Nephron (organoid): Measurements from ENCODE around the gene OXER1.
"Not testable (repeated sequence)": the region's sequence is repeated elsewhere in the genome, so short reads cannot be mapped to it uniquely, and the experiment has no call there.

Experiments
- H3K27ac Mint-ChIP-seq, 3 experiments: 2 replicates each; pipeline ENCODE4 v1.8.0; 2020; ENCODE audit warnings: mixed read lengths in 3 of 3, mild to moderate bottlenecking in 2 of 3, moderate library complexity in 1 of 3
- H3K27me3 Mint-ChIP-seq: 2 replicates; pipeline ENCODE4 v1.8.0; 2021; ENCODE audit warnings: low read depth, mild to moderate bottlenecking, moderate library complexity, mixed read lengths
- H3K36me3 Mint-ChIP-seq: 2 replicates; pipeline ENCODE4 v1.8.0; 2020; ENCODE audit warnings: low read depth, mixed read lengths
- H3K4me1 Mint-ChIP-seq: 2 replicates; pipeline ENCODE4 v1.8.0; 2020; ENCODE audit warnings: mixed read lengths
- H3K4me3 Mint-ChIP-seq, 3 experiments: 2 replicates each; pipeline ENCODE4 v1.8.0; 2020; ENCODE audit warnings: mild to moderate bottlenecking in 3 of 3, mixed read lengths in 3 of 3, moderate library complexity in 2 of 3
- H3K9me3 Mint-ChIP-seq: 2 replicates; pipeline ENCODE4 v1.8.0; 2020; ENCODE audit warnings: mixed read lengths
- TF ChIP-seq, protein P1 (sequence below), 3 experiments: fragments of 200-600 bp; sonication (generic); IDR thresholded peaks; one replicate each; pipeline ENCODE4 v1.5.0; 2021; ENCODE audit warnings: antibody characterized with exemption in 3 of 3; ENCODE audit not compliant: unreplicated experiment in 3 of 3

OXER1 gene

DNA sequence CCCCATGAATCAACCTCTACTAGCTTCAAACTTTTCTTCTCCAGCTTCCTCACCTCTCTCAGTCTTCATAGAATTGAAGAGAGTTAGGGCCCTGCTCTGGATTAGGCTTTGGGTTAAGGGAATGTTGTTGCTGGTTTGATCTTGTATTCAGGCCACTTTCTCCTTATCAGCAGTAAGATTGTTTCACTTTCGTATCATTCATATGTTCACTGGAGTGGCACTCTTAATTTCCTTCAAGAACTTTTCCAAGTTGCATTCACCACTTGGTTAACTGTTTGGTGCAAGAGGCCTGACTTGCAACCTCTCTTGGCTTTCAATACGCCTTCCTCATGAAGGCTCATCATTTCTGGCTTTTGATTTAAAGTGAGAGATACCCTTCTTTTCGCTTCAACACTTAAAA lies 22.8 kb downstream of the OXER1 start:
- Mint-ChIP-seq H3K4me1 (peaks cover 8% of the 10 kb centered on the region), H3K27ac (no peak overlapping the region)

DNA sequence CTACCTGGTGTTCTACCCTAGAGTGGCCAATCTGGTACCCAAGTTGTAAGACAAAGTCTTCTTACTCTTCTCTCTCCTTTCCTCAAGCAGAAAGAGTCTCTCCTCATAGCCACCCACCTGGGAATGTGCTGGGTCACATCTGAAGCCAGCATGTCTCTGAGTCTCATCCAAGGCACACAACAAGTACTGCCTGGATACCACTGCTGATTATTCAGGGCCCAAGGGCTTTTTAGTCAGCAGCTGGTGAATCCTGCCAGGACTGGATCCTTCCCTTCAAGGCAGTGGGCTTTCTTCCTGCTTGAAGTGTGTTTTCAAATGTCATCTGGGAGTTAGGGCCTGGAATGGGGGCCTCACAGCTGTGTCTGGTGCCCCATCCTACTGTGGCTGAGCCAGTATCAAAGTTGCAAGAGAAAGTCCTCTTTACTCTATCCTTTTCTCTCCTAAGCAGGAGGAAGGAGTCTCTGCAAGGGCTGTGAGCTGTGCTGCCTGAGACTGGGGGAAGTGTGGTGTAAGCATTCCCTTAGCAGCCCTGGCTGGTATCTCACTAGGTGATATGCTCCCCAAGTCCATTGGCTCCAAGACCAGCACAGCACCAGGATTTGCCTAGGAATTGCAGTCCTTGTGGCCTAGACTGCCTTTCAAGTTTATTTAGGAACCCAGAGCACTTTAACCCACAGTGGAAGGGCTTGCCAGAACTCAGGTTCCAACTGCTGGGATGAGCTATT lies 27.2 kb downstream of the OXER1 start:
- TF ChIP-seq, protein P1, sequence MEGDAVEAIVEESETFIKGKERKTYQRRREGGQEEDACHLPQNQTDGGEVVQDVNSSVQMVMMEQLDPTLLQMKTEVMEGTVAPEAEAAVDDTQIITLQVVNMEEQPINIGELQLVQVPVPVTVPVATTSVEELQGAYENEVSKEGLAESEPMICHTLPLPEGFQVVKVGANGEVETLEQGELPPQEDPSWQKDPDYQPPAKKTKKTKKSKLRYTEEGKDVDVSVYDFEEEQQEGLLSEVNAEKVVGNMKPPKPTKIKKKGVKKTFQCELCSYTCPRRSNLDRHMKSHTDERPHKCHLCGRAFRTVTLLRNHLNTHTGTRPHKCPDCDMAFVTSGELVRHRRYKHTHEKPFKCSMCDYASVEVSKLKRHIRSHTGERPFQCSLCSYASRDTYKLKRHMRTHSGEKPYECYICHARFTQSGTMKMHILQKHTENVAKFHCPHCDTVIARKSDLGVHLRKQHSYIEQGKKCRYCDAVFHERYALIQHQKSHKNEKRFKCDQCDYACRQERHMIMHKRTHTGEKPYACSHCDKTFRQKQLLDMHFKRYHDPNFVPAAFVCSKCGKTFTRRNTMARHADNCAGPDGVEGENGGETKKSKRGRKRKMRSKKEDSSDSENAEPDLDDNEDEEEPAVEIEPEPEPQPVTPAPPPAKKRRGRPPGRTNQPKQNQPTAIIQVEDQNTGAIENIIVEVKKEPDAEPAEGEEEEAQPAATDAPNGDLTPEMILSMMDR (IDR thresholded peaks at IDR 0.05; ENCODE audit: unreplicated experiment in 3 of 3), result no peak
- Mint-ChIP-seq H3K27me3 (no peaks in the 10 kb centered on the region), H3K36me3 (peaks cover 95% of the 10 kb centered on the region), H3K4me3 (no peak overlapping the region), H3K9me3 (peaks cover 40% of the 10 kb centered on the region), H3K27ac (no peak overlapping the region), H3K4me1 (no peaks in the 10 kb centered on the region)

More for the DNA sequence above, 22.8 kb downstream of the OXER1 start:
- H3K9me3 Mint-ChIP-seq, result peaks cover 12% of the 10 kb centered on the region
- TF ChIP-seq, protein P1 (IDR thresholded peaks at IDR 0.05; ENCODE audit: unreplicated experiment in 3 of 3), result no peak
- no peaks in the 10 kb centered on the region for H3K27me3 Mint-ChIP-seq
- H3K4me3 Mint-ChIP-seq, result no peak overlapping the region
- peaks cover 63% of the 10 kb centered on the region for H3K36me3 Mint-ChIP-seq

- TF ChIP-seq, protein P1 (IDR thresholded peaks at IDR 0.05; ENCODE audit: unreplicated experiment in 3 of 3), result no peak
- Mint-ChIP-seq H3K27ac (no peak overlapping the region), H3K36me3 (peaks cover 97% of the 10 kb centered on the region), H3K27me3 (no peaks in the 10 kb centered on the region), H3K9me3 (peaks cover 55% of the 10 kb centered on the region), H3K4me1 (no peaks in the 10 kb centered on the region), H3K4me3 (no peak overlapping the region)
Observed at GRCh38 chr2:42733852-42734251, 30.1 kb downstream of the OXER1 start.

DNA sequence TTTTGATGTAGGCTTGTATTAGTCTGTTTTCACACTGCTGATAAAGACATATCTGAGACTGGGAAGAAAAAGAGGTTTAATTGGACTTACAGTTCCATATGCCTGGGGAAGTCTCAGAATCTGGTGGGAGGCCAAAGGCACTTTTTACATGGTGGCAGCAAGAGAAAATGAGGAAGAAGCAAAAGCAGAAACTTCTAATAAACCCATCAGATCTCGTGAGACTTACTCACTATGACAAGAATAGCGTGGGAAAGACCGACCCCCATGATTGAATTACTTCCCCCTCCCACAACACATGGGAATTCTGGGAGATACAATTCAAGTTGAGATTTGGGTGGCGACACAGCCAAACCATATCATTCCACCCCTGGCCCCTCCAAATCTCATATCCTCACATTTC lies 32.6 kb downstream of the OXER1 start:
- not testable (repeated sequence) for H3K27me3 Mint-ChIP-seq
- Mint-ChIP-seq H3K36me3 (peaks cover 95% of the 10 kb centered on the region), H3K9me3 (peaks cover 51% of the 10 kb centered on the region)

DNA sequence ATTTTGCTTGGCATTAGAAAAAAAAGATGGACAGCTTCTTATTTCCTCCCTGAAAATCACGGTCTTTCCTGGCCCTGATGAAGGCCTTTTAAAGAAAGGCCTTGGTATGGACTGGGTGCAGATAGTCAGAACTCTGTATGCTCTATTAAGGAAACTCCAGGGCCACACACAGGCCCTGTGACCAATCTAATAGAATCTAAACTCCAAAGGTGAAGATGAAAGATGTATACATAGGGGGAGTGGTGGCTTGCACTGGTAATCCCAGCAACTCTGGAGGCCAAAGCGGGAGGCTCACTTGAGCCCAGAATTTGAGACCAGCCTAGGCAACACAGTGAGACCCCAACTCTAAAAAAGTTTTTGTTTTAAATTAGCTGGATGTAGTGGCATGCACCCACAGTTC lies 37.3 kb downstream of the OXER1 start:
- H3K27me3 Mint-ChIP-seq, result no peaks in the 10 kb centered on the region
- H3K4me1 Mint-ChIP-seq, result peaks cover 10% of the 10 kb centered on the region
- H3K9me3 Mint-ChIP-seq, result peaks cover 22% of the 10 kb centered on the region
- TF ChIP-seq, protein P1 (IDR thresholded peaks at IDR 0.05; ENCODE audit: unreplicated experiment in 3 of 3), result no peak
- H3K4me3 Mint-ChIP-seq, result no peak overlapping the region
- peaks cover 63% of the 10 kb centered on the region for H3K36me3 Mint-ChIP-seq
- H3K27ac Mint-ChIP-seq, result no peak overlapping the region

More for the DNA sequence above, 32.6 kb downstream of the OXER1 start:
- not testable (repeated sequence) for H3K4me3 Mint-ChIP-seq, H3K4me1 Mint-ChIP-seq, H3K27ac Mint-ChIP-seq

GRCh38 chr2:42725657-42726056 lies 38.3 kb downstream of the OXER1 start:
- Mint-ChIP-seq H3K27ac (no peak overlapping the region), H3K36me3 (peaks cover 53% of the 10 kb centered on the region), H3K4me1 (peaks cover 10% of the 10 kb centered on the region), H3K9me3 (peaks cover 15% of the 10 kb centered on the region), H3K27me3 (no peaks in the 10 kb centered on the region), H3K4me3 (no peak overlapping the region)
- TF ChIP-seq, protein P1 (IDR thresholded peaks at IDR 0.05; ENCODE audit: unreplicated experiment in 3 of 3), result no peak
